Fibroblast of skin of left biceps (primary cell): ENCODE results near the gene USP9X.
"Not testable (repeated sequence)": the region's sequence is repeated elsewhere in the genome, so short reads cannot be mapped to it uniquely, and the experiment has no call there.

Experiments
- DNase-seq, 2 experiments: peaks; one replicate each; pipeline ENCODE4 v3.0.0-alpha.2; 2013; ENCODE audit warnings: low read depth in 2 of 2

Gene USP9X

DNA sequence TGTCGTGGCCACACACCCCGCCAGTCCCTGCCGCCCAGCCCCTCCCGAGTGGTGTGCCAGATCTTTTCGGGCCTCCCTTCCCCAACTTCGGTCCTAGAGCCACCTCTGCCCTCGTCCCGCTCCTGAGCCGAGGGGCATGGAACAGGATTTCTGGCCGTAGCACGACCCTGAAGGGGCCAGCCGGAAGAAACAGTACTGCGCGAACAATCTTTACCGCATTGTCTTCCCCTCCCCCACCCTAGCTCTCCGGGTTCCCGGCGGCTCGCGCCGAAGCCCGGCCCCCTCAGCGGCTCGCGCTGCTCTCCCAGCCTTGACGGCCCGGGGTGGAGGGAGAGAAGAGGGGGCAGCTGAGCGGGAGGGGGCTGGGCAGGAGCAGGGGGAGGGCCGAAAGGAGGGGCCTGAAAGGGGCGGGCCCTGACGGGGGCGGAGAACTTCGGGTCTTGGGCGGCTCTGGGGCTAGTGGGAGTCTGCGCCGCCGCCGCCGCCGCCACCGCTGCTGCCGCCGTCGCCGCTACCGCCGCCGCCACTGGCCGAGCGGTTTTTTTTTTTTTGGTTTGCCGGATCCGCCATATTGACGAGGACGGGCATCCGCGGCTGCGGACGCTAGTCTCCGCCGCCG is at the start of gene USP9X:
Gene USP9X, plus strand, starts transcription at position 553 of the 619 bp plus-strand sequence. CDS start 38,184 bp downstream, outside the sequence.
- peak; percentile 76 to 77 for DNase-seq

GRCh38 chrX:41035582-41035981 is 49.7 kb upstream of the USP9X start:
- no peak for DNase-seq

DNA sequence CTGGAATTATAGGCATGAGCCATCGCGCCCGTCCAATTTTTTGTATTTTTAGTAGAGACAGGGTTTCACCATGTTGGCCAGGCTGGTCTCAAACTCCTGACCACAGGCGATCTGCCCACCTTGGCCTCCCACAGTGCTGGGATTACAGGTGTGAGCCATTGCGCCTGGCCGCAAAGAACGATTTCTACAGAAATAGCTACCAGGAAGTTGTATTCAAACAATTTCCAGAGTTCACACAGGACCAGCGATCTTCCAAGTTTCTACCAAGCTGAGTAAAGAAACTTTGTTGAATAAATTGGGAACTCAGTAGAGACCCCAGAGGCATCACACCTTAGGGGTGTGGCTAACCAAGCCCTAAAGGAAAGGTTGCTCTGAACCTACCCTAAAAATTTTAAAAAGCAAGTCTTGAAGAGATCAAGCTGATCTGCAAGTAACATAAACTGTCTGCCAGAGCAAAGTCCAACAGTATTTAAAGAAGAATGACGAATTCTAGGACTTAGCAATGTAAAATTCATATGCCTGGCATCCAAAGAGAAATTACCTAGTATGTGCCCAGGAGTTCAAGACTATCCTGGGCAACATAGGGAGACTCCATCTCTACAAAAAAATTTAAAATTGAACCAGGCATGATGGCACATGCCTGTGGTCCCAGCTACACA is 48.4 kb upstream of the USP9X start:
- no peak for DNase-seq

- no peak for DNase-seq
Measured at GRCh38 chrX:41043196-41043595, 42.0 kb upstream of the USP9X start.

DNA sequence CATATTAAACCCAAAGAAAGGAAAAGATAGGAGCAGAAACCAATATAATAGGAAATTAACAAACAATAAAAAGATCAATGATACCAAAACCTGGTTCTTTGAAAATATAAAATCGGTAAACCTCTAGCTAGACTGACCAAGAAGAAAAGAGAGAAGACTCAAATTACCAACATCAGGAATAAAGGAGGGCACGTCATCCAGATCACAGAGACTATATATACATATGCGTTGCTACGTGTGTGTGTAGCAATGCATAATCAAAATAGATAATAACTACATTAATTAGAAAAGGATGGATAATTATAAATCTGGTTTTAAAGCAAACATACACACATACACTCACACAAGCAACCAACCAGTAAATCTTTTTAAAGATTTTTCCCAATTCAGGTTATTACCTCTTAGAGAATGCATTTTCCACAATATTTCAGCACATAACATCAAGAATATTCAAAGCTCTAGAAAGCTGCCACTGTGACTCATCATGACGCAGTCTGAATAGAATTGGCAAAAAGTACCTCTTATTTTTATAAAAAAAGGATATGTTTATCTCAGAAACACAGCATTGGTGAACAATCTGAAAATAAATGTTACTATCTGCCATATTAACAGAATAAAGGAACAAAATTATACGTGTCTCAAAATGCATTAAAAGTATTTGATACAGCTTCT is 41.4 kb upstream of the USP9X start:
- DNase-seq = no peak

DNA sequence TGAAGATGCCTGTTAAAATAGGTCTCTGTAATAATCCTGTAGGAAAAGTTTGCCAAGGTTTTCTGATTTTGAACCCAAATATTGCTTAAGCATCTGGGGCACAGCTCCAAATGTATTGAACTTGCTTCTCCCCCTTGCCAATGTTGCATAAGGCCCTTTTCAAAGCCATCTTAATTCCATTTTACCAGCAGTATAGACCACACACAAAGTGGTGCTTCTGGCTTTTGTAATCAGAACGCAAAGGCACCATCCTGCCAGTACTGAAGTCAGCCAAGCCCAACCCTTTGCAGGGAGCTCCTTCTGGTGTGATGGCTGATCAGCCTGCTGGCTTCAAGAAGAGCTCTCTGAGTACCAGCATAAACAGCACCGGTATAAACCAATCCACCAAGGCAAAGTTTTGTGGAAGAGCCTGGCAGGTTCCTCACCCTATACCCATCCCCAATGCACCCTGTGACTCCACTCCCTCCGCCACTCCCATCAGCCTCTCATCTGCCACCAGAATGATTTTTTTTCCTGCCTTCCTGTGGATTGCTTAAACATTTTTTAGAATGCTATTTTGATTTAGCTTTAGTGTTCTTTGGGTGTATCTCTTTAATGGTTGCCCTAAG is 39.2 kb upstream of the USP9X start:
- DNase-seq = no peak

- no peak for DNase-seq
Measured at GRCh38 chrX:41047878-41048534, 37.2 kb upstream of the USP9X start.

DNA sequence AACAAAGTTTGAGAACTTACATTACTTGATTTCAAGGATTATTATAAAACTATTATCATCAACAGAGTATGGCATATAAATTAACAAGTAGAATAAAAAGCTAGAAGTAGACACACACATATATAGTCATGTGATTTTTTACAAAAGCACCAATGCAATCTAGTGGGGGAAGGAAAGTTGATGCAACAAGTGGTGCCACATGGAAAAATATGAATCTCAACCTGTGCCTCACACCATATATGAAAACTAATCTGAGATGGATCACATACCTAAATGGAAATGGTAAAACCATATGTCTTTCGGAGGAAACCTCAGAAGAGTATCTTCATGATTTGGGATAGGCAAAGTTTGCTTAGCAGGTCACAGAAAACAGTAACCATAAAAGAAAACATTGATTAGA is 34.9 kb upstream of the USP9X start:
- DNase-seq = no peak

DNA sequence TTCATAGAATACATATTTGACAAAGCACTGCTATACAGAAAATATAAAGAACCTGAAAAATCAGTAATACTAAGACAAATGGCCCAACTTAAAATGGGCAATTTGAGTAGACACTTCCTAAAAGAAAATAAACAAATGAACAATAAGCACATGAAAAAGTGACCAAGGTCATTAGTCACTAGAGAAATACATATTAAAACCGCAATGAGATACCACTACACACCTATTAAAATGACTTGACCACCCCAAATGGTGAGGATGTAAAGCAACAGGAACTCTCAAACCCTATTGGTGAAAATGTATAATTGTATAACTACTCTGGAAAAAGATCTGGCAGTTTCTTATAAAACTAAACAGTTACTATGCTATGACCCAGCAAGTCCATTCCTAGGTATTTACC is 34.0 kb upstream of the USP9X start:
- no peak for DNase-seq

DNA sequence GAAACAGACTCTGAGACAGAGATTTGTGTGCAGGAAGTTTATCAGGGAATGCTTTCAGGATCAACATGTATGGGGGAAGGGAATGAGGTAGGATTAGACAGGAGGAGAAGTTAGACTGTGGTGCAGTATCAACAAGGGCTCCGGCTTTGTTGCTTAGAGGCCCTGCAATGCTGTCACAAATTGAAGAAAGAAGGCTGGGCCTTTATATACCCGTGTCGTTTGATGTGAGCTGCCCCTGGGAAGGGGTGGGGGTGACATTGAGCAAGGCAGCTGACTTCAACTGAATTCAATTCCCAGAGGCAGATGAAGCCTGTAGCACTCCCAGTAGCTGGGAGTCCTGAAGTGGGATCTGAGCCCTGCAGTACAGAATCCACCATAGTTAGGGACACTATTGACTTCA is 29.5 kb upstream of the USP9X start:
- DNase-seq = no peak

- DNase-seq = not testable (repeated sequence)
Measured at GRCh38 chrX:41063276-41063675, 22.0 kb upstream of the USP9X start.

- DNase-seq = no peak
Measured at GRCh38 chrX:41064018-41064417, 21.2 kb upstream of the USP9X start.

GRCh38 chrX:41066391-41066790 is 18.9 kb upstream of the USP9X start:
- no peak for DNase-seq

GRCh38 chrX:41066969-41067368 is 18.3 kb upstream of the USP9X start:
- no peak for DNase-seq

DNA sequence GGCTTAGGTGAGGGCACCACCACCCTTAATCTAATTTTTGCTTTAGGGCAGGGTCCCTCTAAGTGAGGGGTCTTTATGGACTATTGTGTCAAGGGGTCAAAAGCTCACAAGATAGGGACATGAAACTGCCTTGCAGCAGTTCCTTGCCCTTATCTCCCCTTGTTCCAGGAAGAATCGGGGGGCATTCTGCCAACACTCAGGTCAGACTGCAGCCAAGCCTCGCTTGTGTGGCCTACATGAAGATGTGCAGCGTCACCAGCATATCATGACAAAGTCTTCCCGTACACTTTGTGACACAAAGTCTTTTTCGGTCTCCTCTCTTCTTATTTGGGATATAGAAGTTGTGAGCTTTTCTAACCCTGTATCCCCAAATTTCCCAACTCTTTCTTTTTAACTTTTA is 17.5 kb upstream of the USP9X start:
- no peak for DNase-seq

DNA sequence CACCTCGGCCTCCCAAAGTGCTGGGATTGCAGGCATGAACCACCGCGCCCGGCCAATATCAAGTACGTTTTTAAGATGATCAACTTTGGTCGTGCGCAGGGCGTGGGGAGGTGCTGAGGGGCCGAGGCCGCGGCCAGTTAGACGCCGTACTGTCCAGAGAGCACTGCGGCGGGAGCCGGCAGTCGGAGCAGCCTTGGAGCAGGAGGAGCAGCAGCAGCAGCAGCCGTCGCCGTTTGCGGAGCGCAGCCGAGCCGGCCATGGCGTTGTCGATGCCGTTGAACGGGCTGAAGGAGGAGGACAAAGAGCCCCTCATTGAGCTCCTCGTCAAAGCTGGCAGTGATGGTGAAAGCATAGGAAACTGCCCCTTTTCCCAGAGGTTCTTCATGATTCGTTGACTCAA is 8.5 kb upstream of the USP9X start:
- no peak for DNase-seq

- DNase-seq = no peak
Measured at GRCh38 chrX:41081821-41082220, 3.4 kb upstream of the USP9X start.

GRCh38 chrX:41082783-41083182 is 2.5 kb upstream of the USP9X start:
- DNase-seq = no peak

DNA sequence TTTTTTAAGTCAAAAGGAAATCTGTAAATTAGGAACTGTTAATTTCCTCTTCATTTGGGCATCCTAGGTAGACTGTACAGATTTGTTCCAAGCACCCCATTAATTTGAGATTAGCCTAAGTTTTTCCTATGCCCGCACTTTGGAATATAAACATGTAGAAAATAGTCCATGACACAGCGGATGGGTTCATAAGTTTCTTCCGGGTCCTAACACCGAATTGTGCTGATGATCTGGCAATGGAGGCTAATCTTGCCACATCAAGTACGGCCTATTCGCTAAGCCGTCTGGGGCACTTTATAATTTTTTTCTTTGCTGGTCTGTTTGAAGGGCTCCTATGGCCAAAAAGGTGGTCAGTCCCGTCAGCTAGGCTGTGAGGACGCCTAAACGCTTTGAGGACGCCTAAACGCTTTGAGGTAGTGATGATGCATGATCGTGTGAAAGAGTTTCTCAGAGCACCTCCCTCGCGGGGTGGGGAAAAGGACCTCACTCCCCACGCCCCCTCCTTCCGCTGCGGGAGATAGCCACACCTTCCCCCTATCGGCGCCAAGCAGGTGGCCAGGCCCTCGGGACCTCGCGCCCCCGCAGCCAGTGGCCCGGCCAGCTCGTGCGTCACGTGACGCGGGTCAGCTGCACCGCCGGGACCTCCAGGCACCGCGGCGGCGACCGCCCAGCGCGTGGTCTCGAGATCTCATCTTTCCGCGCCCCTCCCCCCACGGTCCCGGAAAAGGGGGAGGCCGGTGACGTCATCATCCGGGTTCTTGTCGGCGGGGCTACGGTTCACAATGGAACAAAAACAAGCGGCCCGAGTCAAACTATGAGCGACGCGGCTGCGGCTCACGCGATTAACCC is 977 bp upstream of the USP9X start:
- DNase-seq = peak; percentile 82 to 85

GRCh38 chrX:41085512-41085877 is 250 bp downstream of the USP9X start:
- DNase-seq = no peak

- no peak for DNase-seq
Measured at GRCh38 chrX:41085878-41086626, 807 bp downstream of the USP9X start.
